Lung (tissue), 12 donors: ENCODE data around the gene FES. TPM values are rescaled to one million over a fixed set of nuclear protein-coding genes. Genes with fewer than 3 reads are reported as not detected.
"Not testable (repeated sequence)": the region's sequence is repeated elsewhere in the genome, so short reads cannot be mapped to it uniquely, and the experiment has no call there.

Experiments used
- ATAC-seq: fragments of 200-7000 bp; cut with Tn5 transposase; one replicate; pipeline ENCODE4 v1.9.1; 2020; ENCODE audit warnings: moderate number of reproducible peaks; ENCODE audit not compliant: insufficient read depth, low FRiP score
- DNase-seq, 3 donors: peaks; one replicate each; pipeline ENCODE4 v3.0.0-alpha.2; 2013 to 2017
- H3K27ac ChIP-seq, 2 donors: one replicate each; pipeline ENCODE4 v1.5.1; 2013; ENCODE audit warnings: mild to moderate bottlenecking in 2 of 2, moderate library complexity in 2 of 2, control low read depth in 1 of 2, inconsistent platforms in 1 of 2, low read depth in 1 of 2, low read length in 1 of 2
- H3K27me3 ChIP-seq, 3 donors: one replicate each; pipeline ENCODE4 v1.5.1; 2013; ENCODE audit warnings: low read length in 2 of 3; ENCODE audit not compliant: control insufficient read depth in 3 of 3, insufficient read depth in 3 of 3
- H3K36me3 ChIP-seq, 4 donors: one replicate each; pipeline ENCODE4 v1.5.1; 2013; ENCODE audit warnings: low read length in 4 of 4, mild to moderate bottlenecking in 1 of 4, moderate library complexity in 1 of 4; ENCODE audit not compliant: control insufficient read depth in 4 of 4, insufficient read depth in 4 of 4
- H3K4me1 ChIP-seq, 5 donors: one replicate each; pipeline ENCODE4 v1.5.1; 2013; ENCODE audit warnings: low read length in 5 of 5, mild to moderate bottlenecking in 2 of 5, moderate library complexity in 1 of 5; ENCODE audit not compliant: control insufficient read depth in 5 of 5, insufficient read depth in 5 of 5
- H3K4me3 ChIP-seq: one replicate; pipeline ENCODE4 v1.5.1; 2013; ENCODE audit warnings: mild to moderate bottlenecking, control low read depth, moderate library complexity
- H3K9ac ChIP-seq, 2 donors: one replicate each; pipeline ENCODE4 v1.5.1; 2013; ENCODE audit warnings: low read length in 2 of 2, control low read depth in 1 of 2; ENCODE audit not compliant: insufficient read depth in 1 of 2
- H3K9me3 ChIP-seq, 4 donors: one replicate each; pipeline ENCODE4 v1.5.1; 2013; ENCODE audit warnings: low read length in 3 of 4, mild to moderate bottlenecking in 1 of 4, moderate library complexity in 1 of 4; ENCODE audit not compliant: control insufficient read depth in 4 of 4, insufficient read depth in 3 of 4
- CTCF ChIP-seq: IDR thresholded peaks from 2 replicates; pipeline ENCODE4 v1.5.1; 2012; ENCODE audit warnings: mild to moderate bottlenecking; ENCODE audit errors: control extremely low read depth, extremely low read depth
- WGBS, 2 donors: extraction: QIAGEN DNeasy Blood & Tissue Kit; methylation state at CpG; one replicate each; pipeline ENCODE4 v1.1.7; 2013; 5-methylcytosine and 5-hydroxymethylcytosine counted together
- polyA plus RNA-seq, 2 donors: library from polyadenylated mRNA; stranded (reverse); fragments of 200-250 nt; gene quantifications; one replicate each; pipeline ENCODE4 v1.2.1, GENCODE V29; 2013
- total RNA-seq, 2 donors: library from RNA; depleted of rRNA in 1 of 2; stranded (reverse); fragments of >200 nt in 1 of 2; gene quantifications; one replicate each; pipeline ENCODE4 v1.2.1, GENCODE V29; 2014 to 2021
- donor health status: control.
- donor health status: control.
- donor health status: Bipolar disorder and iron deficiency.
- donor health status: healthy.
- donor health status: DM: yes; HTN: yes; CAD: no.

FES gene
- total and polyA plus RNA-seq, 4 donors, result 25.7 to 104 (median 55.5) TPM

GRCh38 chr15:90906181-90906849, 22.0 kb downstream of the FES start:
- WGBS, 2 donors, result 95 to 96% methylated on average over 11 of the region's 11 CpGs
- ATAC-seq (no peak), DNase-seq (no peak)
- Histone ChIP-seq H3K9ac (no peak overlapping the region), H3K9me3 (no peaks in the 10 kb centered on the region), H3K27me3 (no peaks in the 10 kb centered on the region), H3K4me1 (peaks cover 0 to 10% (median 3%) of the 10 kb centered on the region in 5 donors), H3K27ac (no peak overlapping the region), H3K4me3 (no peak overlapping the region), H3K36me3 (peaks cover 10 to 51% (median 29%) of the 10 kb centered on the region in 4 donors)
- TF ChIP-seq CTCF, result no peak

DNA sequence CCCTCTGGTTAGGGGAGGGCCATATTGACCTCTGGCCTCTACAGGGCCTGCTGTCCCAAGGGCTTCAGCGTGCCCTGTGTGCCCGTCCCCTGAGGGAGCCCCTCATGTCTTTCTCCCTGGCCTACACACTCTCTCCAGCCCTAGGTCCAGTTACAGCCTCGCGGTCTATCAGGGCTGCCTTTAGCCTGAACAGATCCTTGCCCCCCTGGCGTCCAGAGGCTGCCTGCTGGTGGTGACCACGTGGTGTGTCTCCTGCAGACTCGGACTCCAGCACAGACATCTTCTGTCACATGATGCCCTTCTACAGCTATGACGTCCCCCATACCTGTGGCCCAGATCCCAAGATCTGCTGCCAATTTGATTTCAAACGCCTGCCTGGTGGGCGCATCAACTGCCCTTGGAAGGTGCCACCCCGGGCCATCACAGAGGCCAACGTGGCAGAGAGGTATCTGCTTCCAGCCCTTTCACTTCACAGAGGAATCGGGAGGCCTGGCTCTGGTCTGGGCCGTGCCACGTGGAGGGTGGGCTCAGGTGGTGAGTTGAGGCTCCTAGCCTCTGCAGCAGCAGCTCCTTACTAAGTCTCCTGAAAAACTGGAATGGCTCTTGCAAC, 22.9 kb downstream of the FES start:
- no peak overlapping the region for H3K9ac ChIP-seq
- no peak for ATAC-seq
- no peak for DNase-seq
- TF ChIP-seq CTCF, result no peak
- no peak overlapping the region for H3K4me3 ChIP-seq
- H3K4me1 ChIP-seq, result peaks cover 0 to 8% (median 0%) of the 10 kb centered on the region in 5 donors
- H3K36me3 ChIP-seq, result peaks cover 16 to 60% (median 30%) of the 10 kb centered on the region in 4 donors
- H3K9me3 ChIP-seq, result no peaks in the 10 kb centered on the region
- H3K27me3 ChIP-seq, result no peaks in the 10 kb centered on the region
- WGBS, 2 donors, result 82 to 89% methylated on average over 15 of the region's 15 CpGs
- no peak overlapping the region for H3K27ac ChIP-seq

- peak in 1 of 3 donors; percentile 37 for DNase-seq
Observed at GRCh38 chr15:90907838-90908507, 23.7 kb downstream of the FES start.

DNA sequence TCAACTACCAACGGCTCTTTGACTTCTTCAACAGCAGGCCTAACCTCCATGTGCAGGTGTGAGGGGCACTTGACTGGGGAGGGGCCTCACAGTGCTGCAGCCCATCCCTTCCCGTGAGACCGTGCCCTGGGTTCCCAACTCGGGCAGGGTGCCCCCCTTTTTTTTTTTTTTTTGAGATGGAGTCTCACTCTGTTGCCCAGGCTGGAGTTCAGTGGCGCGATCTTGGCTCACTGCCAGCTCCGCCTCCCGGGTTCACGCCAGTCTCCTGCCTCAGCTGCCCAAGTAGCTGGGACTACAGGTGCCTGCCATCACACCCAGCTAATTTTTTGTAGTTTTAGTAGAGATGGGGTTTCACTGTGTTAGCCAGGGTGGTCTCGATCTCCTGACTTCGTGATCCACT, 25.1 kb downstream of the FES start:
- H3K27ac ChIP-seq, H3K4me3 ChIP-seq, H3K9ac ChIP-seq, DNase-seq, H3K27me3 ChIP-seq, H3K9me3 ChIP-seq, ATAC-seq, H3K4me1 ChIP-seq: not testable (repeated sequence)
- 91 to 98% methylated on average over 9 to 11 of the region's 11 CpGs for WGBS, 2 donors
- H3K36me3 ChIP-seq, result peaks cover 28 to 80% (median 35%) of the 10 kb centered on the region in 4 donors

More at GRCh38 chr15:90907838-90908507, 23.7 kb downstream of the FES start:
- no peak for ATAC-seq
- Histone ChIP-seq H3K36me3 (peaks cover 22 to 68% (median 34%) of the 10 kb centered on the region in 4 donors), H3K9me3 (no peaks in the 10 kb centered on the region), H3K9ac (no peak overlapping the region), H3K4me3 (no peak overlapping the region), H3K27me3 (no peaks in the 10 kb centered on the region), H3K4me1 (peaks cover 0 to 8% (median 0%) of the 10 kb centered on the region in 5 donors), H3K27ac (no peak overlapping the region)
- 75 to 79% methylated on average over 9 of the region's 9 CpGs for WGBS, 2 donors
- no peak for TF ChIP-seq CTCF
